Breast epithelium (tissue), 3 donors: ENCODE results near the gene PPCDC.

Source experiments
- POLR2A ChIP-seq: fragments of 450-650 bp; IDR thresholded peaks from one replicate; pipeline ENCODE4 v1.6.1; 2016; ENCODE audit warnings: antibody characterized with exemption, mild to moderate bottlenecking, moderate library complexity
- POLR2AphosphoS5 ChIP-seq, 3 donors: sonication (generic); formaldehyde crosslinking; IDR thresholded peaks; one replicate each; pipeline ENCODE4 v1.6.1; 2017; ENCODE audit warnings: antibody characterized with exemption in 3 of 3
- TF ChIP-seq, protein P1 (sequence below), 3 donors: fragments of 450-650 bp; IDR thresholded peaks; one replicate each; pipeline ENCODE4 v1.5.1; 2016 to 2017; ENCODE audit warnings: antibody characterized with exemption in 3 of 3, mild to moderate bottlenecking in 3 of 3, moderate library complexity in 3 of 3

GRCh38 chr15:74983725-74984231 lies 39.6 kb upstream of the PPCDC start:
- no peak for TF ChIP-seq POLR2A
- TF ChIP-seq, protein P1, sequence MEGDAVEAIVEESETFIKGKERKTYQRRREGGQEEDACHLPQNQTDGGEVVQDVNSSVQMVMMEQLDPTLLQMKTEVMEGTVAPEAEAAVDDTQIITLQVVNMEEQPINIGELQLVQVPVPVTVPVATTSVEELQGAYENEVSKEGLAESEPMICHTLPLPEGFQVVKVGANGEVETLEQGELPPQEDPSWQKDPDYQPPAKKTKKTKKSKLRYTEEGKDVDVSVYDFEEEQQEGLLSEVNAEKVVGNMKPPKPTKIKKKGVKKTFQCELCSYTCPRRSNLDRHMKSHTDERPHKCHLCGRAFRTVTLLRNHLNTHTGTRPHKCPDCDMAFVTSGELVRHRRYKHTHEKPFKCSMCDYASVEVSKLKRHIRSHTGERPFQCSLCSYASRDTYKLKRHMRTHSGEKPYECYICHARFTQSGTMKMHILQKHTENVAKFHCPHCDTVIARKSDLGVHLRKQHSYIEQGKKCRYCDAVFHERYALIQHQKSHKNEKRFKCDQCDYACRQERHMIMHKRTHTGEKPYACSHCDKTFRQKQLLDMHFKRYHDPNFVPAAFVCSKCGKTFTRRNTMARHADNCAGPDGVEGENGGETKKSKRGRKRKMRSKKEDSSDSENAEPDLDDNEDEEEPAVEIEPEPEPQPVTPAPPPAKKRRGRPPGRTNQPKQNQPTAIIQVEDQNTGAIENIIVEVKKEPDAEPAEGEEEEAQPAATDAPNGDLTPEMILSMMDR (IDR thresholded peaks at IDR 0.05) = no peak
- TF ChIP-seq POLR2AphosphoS5 (IDR thresholded peaks at IDR 0.05) = no peak
